Keratinocyte (primary cell): ENCODE data around the gene BDH2.

ENCODE experiments used
- EZH2 ChIP-seq: IDR thresholded peaks from one replicate; pipeline ENCODE4 v1.6.1; 2012; ENCODE audit warnings: inconsistent platforms, mild to moderate bottlenecking, low read length, moderate library complexity
- TF ChIP-seq, protein P1 (sequence below), 3 experiments: IDR thresholded peaks in 1 of 3; conservative IDR thresholded peaks in 1 of 3; optimal IDR thresholded peaks in 1 of 3; 2 replicates in 2 of 3; 3 replicates in 1 of 3; pipeline versions ENCODE3 to v1.5.1; 2011; ENCODE audit warnings: low read length in 3 of 3, mild to moderate bottlenecking in 3 of 3, moderate library complexity in 2 of 3, control low read depth in 1 of 3, inconsistent platforms in 1 of 3; ENCODE audit not compliant: insufficient read depth in 2 of 3; ENCODE audit errors: extremely low read depth in 1 of 3

- TF ChIP-seq, protein P1, sequence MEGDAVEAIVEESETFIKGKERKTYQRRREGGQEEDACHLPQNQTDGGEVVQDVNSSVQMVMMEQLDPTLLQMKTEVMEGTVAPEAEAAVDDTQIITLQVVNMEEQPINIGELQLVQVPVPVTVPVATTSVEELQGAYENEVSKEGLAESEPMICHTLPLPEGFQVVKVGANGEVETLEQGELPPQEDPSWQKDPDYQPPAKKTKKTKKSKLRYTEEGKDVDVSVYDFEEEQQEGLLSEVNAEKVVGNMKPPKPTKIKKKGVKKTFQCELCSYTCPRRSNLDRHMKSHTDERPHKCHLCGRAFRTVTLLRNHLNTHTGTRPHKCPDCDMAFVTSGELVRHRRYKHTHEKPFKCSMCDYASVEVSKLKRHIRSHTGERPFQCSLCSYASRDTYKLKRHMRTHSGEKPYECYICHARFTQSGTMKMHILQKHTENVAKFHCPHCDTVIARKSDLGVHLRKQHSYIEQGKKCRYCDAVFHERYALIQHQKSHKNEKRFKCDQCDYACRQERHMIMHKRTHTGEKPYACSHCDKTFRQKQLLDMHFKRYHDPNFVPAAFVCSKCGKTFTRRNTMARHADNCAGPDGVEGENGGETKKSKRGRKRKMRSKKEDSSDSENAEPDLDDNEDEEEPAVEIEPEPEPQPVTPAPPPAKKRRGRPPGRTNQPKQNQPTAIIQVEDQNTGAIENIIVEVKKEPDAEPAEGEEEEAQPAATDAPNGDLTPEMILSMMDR (optimal IDR thresholded peaks at IDR 0.05 in 1 of 3, IDR thresholded peaks at IDR 0.05 in 1 of 3, conservative IDR thresholded peaks at IDR 0.05 in 1 of 3; ENCODE audit: extremely low read depth in 1 of 3, insufficient read depth in 2 of 3, low read length in 3 of 3) = no peak
- TF ChIP-seq EZH2 = no peak
These were observed 24.2 kb downstream of the BDH2 start for GRCh38 chr4:103075435-103075893.
